HUDEP-2 (cell line): ENCODE data around the gene YLPM1.

ENCODE experiments used
- DNase-seq, 76 experiments: peaks; one replicate each; lab custom pipeline; 2025; ENCODE audit not compliant: unreplicated experiment in 76 of 76; lab: John Stamatoyannopoulos, UW

The YLPM1 gene

GRCh38 chr14:74792249-74793039 lies 29.3 kb downstream of the YLPM1 start:
- no peak for DNase-seq

- peak in 11 of 76 experiments; percentile 1 to 27 (median 6) for DNase-seq
Measured at GRCh38 chr14:74793506-74794155, 30.5 kb downstream of the YLPM1 start.

- no peak for DNase-seq
Measured at GRCh38 chr14:74794947-74795346, 31.8 kb downstream of the YLPM1 start.

- DNase-seq = no peak
Measured at GRCh38 chr14:74799765-74800164, 36.6 kb downstream of the YLPM1 start.

DNA sequence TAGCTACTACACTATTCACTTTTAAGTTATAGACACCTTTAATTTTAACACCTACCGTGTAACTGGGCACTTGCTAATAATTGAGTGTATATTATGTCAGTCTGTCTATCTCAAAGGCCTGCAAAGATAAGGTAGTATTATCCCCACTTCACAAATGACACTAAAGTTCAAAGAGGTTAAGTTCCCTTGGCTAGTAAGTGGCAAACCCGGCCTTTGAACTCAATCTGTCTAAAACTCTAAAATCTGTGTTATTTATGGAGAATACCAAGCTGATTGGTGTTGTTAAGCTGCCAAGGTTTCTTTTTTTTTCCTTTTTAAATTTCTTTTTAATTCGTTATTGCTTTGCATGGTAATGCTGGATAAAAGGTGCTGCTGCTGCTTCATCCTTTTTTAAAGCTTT lies 37.7 kb downstream of the YLPM1 start:
- no peak for DNase-seq

- DNase-seq = no peak
Measured at GRCh38 chr14:74801396-74801795, 38.3 kb downstream of the YLPM1 start.

DNA sequence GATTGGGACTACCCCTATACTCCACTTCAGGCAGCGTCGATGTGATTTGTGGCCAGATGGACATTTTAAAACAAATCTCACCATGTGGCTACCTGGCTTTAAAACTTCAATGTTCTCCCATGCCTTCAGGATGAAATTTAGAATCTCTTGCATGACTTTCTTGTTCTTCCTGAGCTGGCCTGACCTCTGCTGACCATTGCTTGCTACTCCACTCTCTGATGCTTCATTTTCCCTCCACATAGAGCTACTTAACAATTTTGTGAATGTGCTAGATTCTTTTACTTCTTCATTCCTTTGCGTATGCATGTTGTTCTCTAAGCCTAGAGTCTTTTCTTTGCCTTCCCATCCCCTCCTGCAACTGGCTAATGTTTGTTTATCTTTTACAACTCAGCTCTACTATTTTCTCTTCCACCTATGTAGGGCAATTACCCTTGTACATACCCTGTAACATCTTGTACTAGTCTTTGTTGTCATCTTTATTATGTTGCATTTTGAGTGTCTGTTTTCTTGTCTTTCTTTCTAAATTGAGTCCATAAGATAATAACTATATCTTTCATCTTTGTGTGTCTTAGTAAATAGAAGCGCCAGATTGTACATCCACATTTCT lies 41.2 kb downstream of the YLPM1 start:
- peak in 17 of 76 experiments; percentile 1 to 22 (median 8) for DNase-seq

DNA sequence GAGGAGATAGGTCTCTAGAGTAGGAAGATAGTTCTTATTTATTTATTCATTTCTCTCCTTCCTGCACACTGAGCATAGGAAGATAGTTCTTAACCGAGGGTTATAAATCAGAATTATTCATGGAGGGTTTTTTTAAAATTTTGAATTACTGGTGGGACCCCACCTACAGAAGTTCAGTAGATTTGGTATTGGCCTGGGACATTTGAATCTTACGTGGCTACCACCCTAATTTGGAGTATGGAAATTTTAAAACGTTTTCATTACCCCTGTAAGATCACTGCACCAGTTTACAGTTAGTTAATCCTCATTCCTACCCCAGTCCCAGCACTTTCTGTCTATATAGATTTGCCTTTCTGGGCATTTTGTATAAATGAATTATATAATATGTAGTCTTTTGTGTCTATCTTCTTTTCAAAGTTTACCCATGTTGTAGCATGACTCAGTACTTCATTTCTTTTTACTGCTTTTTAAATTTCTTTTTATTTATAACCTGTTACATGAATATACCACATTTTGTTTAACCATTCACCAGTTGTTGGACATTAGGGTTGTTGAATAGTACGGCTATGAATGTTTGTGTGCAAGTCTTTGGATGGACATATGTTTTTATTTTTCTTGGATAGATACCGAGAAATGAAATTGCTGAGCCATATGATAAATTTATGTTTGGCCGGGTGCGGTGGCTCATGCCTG lies 44.9 kb downstream of the YLPM1 start:
- DNase-seq = no peak

GRCh38 chr14:74816124-74816523 lies 53.0 kb downstream of the YLPM1 start:
- no peak for DNase-seq

DNA sequence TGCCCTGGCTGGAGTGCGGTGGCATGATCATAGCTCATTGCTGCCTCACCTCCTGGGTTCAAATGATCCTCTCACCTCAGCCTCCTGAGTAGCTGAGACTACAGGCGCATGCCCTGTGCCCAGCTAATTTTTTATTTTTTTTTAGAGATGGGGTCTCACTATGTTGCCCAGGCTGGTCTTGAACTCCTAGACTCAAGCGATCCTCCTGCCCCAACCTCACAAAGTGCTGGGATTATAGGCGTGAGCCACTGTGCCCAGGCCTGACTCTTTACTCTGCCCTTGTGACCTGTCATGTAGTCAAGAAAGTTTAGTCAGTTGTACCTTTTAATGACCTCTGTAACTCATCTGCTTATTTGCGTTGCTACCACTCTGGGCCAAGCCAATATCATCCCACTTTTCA lies 57.2 kb downstream of the YLPM1 start:
- no peak for DNase-seq

GRCh38 chr14:74821267-74821915 lies 58.3 kb downstream of the YLPM1 start:
- DNase-seq = no peak

DNA sequence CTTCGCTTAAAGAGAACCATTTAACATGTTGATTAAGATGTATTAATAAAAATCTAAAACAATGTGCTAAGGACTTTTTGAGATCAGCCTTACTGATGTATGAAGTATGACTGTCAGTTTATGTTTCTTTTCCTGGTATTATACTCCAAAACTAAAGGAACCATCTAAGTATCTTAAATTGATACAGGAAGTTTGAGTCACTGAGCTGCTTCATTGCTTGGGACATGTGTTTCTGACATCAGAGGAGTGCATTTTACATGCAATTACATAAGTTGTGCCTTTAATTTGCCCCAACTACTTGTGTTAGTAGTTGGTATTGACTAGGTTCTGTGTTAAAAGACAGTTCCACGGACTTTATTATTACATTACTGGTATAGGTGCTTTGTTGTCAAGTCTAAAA lies 61.9 kb downstream of the YLPM1 start:
- no peak for DNase-seq

DNA sequence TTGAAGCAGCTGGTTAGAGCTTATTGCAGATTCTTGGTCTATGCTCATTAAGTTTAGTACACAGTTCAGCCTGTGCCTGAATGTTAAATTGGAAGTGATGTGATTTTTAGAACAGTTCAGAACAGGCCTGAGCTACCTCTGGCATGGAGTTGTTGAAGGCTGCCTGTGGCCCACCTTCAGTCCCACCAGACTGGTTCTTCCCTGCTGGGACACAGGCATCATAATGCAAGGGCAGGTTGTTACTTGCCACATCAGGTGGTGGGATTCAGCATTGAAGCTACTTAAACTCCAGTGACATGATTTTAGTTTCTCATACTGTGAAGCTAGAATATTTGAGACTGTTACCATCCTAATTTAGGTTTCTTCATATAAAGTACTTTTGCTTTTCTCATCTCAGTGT lies 63.5 kb downstream of the YLPM1 start:
- DNase-seq = no peak

DNA sequence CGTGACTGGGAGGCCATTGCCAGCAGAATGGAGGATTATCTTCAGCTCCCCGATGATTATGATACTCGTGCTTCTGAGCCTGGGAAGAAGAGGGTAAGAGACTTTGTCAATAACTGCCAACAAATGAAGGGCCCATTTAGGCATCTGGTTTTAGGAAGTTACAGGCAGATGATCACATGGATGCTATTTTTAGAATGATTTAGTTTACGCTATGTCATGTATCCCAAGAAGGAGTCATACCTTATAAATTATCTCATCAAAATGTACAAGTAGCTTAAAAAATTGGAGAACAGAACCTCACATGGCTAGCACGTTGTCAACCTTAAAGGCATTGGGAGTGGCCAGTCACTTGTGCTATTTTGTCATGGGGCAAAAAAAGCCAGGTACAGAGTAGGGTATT lies 66.1 kb downstream of the YLPM1 start:
- DNase-seq = no peak

DNA sequence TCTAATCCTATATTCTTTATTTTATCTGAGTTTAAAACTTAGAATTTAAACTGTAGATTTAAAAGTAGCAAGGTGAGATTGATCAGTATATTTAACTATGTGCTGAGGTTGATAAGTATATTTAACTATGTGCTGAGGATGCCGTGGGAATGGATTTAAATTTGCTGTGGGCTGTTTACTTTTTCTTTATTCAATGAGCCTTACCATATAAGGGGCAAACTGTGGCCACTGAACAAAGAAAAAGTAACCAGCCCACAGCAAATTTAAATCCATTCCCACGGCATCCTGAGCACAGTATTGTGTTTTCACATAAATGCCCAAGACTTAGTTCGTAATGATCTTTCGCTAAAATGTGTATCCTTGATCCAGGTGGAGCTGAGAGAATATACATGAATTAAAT lies 69.7 kb downstream of the YLPM1 start:
- no peak for DNase-seq

DNA sequence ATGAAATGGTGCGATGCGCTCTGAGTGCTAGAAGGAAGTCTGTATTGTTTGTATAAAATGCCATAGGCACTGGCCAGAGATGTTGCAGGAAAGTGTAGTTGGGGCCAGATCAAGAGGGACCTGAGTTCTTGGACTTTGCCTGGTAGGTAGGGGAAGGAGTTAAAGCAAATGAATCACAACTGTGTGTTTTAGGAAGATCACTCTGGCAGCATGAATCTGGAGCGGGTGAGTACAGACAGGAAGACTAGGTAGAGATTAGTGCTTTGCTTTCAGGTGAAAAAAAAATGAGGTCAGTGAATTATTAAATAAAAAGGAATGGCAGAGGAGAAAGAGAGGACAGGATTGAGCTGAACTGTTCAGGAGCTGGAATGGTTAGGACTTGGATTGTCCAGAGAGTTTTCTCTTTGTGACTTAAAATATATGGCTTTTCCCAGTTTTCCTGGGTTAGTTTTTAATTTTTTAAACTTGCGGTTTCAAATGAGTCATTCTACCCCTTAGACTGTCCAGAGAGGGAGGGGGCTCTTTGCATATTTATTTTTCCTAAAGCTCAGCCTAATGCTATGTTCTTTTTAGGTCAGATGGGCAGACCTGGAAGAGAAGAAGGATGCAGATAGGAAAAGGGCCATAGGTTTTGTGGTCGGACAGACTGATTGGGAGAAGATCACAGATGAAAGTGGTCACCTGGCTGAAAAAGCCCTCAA lies 71.7 kb downstream of the YLPM1 start:
- no peak for DNase-seq

DNA sequence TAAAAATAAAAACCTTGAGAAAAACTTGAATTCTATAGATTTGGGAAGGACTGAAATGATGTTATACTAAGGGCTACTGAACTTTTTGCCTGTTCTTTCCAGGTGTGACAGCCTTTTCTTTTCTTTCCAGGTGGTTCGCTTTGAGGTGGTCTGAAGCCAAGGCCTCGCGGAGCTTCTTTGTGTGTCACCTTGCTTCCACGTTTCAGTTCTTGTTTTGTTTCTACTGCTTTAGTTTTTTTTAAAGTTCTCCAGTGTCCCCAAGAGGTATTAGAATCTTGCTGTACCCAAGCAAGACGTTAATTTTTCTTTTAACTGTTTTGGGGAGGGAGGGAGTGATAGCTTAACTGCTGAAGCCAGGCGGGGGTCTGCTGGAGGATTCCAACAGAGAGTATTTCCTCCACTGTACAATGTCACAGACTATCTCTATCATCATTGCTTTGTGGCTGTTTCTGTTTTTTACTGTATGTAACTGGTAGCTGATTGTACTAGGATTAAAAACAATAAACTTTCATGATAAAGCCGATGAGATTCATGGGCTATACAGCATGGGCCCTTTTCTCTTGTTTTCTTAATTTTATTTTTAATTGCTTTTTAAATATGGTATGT lies 72.6 kb downstream of the YLPM1 start:
- no peak for DNase-seq

DNA sequence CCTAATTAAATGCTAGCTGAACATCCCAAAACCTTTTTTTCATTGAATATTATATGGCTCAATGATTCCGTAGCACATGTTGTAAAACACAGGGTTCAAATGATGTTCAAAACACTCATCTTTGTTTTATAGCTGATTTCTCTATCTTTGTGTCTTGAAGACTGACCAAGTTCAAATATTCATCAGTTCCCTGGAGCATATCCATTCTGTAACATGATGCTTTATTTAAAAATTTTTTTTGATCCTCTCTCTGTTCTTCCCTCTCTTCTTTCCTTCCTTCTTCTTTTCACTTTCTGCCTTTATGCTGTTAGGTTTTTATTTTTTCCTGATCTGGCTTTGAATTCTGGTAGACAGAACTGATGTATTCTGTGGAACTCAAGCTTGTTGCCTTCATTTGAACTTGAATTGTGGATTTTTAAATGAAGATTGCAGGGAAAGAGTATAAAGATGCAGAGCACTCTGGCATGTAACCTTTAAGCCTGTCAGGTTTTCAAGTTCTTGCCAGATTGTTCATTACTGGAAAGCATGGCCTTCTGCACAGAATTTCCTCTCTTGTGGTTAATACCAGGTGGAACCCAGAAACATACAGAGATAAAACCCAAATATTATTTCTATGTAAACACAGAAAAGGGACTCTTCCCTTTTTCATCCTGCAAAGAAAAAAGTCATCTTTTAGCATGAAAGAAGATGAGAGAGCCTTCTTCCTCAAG lies 73.3 kb downstream of the YLPM1 start:
- no peak for DNase-seq

DNA sequence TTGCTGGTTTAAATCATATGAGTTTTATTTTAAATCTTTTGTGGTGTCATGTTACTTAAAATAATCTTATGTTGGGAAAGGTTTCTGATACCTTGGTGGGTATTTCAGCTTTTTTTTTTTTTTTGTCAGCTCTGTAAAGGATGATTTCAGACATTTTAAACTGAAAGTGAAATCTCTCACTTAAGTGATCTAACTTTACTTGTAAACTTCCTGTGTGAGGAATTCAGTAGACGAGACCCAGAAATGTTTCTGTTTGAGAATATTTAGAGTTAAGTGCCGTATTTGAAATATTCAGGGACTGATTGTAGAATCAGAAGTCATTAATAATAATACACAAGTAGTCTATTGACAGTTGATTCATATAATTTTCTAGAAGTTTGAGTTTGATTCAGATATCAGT lies 75.0 kb downstream of the YLPM1 start:
- no peak for DNase-seq
